ENCODE data around the gene LMAN2L. TPM values are rescaled to one million over a fixed set of nuclear protein-coding genes. Genes with fewer than 3 reads are reported as not detected.

The LMAN2L gene
- total and polyA plus RNA-seq, 4 donors, result 6.4 to 15.1 (median 12.3) TPM

- H3K9me3 ChIP-seq (ENCODE audit: control insufficient read depth in 4 of 4, low read length in 3 of 4), result no peaks in the 10 kb centered on the region
- 95% methylated on average over 14 of the region's 14 CpGs for WGBS
- no peak for TF ChIP-seq GABPA (IDR thresholded peaks at IDR 0.05 in 1 of 2, conservative IDR thresholded peaks at IDR 0.05 in 1 of 2)
- TF ChIP-seq TAF1 (conservative IDR thresholded peaks at IDR 0.05), result no peak
- no peak for TF ChIP-seq ZBTB33 (IDR thresholded peaks at IDR 0.05)
- no peak for TF ChIP-seq SP1 (IDR thresholded peaks at IDR 0.05)
- no peak for TF ChIP-seq NR2F2 (IDR thresholded peaks at IDR 0.05)
- no peak for TF ChIP-seq REST (IDR thresholded peaks at IDR 0.05)
- no peak for TF ChIP-seq YY1 (IDR thresholded peaks at IDR 0.05)
- TF ChIP-seq MAX (IDR thresholded peaks at IDR 0.05), result no peak
- TF ChIP-seq FOXA2 (IDR thresholded peaks at IDR 0.05), result no peak
- TF ChIP-seq JUND (IDR thresholded peaks at IDR 0.05), result no peak
- no peak for TF ChIP-seq HNF4A (conservative IDR thresholded peaks at IDR 0.05)
- no peak for TF ChIP-seq FOXA1 (IDR thresholded peaks at IDR 0.05)
- TF ChIP-seq RAD21 (IDR thresholded peaks at IDR 0.05), result no peak
- TF ChIP-seq EGR1 (IDR thresholded peaks at IDR 0.05; ENCODE audit: low read depth in 2 of 2), result no peak
- TF ChIP-seq ATF3 (IDR thresholded peaks at IDR 0.05), result no peak
- no peak for TF ChIP-seq RXRA (IDR thresholded peaks at IDR 0.05)
- TF ChIP-seq HNF4G (IDR thresholded peaks at IDR 0.05), result no peak
- no peak for TF ChIP-seq CTCF (IDR thresholded peaks at IDR 0.05; ENCODE audit: low read depth, low read length, missing input control)
- no peak overlapping the region for H3K27ac ChIP-seq (ENCODE audit: low read depth in 1 of 2, low read length in 2 of 2)
- peaks cover 0 to 6% (median 0%) of the 10 kb centered on the region in 4 donors for H3K36me3 ChIP-seq (ENCODE audit: control insufficient read depth in 4 of 4, insufficient read depth in 3 of 4, low read depth in 1 of 4, low read length in 3 of 4)
- no peak overlapping the region for H3K4me3 ChIP-seq (ENCODE audit: low read depth in 1 of 3, low read length in 3 of 3)
- no peak for DNase-seq (ENCODE audit: low spot score)
- no peaks in the 10 kb centered on the region for H3K27me3 ChIP-seq (ENCODE audit: control insufficient read depth in 4 of 4, insufficient read depth in 4 of 4, low read length in 3 of 4)
- H3K9ac ChIP-seq (ENCODE audit: low read depth in 1 of 2, low read length in 2 of 2), result no peak overlapping the region
- no peaks in the 10 kb centered on the region for H3K4me1 ChIP-seq (ENCODE audit: control insufficient read depth in 4 of 4, insufficient read depth in 4 of 4, low read length in 3 of 4)
Measured at GRCh38 chr2:96698221-96698861, 41.5 kb downstream of the LMAN2L start.
